ENCODE data around the gene NDUFA11.

DNA sequence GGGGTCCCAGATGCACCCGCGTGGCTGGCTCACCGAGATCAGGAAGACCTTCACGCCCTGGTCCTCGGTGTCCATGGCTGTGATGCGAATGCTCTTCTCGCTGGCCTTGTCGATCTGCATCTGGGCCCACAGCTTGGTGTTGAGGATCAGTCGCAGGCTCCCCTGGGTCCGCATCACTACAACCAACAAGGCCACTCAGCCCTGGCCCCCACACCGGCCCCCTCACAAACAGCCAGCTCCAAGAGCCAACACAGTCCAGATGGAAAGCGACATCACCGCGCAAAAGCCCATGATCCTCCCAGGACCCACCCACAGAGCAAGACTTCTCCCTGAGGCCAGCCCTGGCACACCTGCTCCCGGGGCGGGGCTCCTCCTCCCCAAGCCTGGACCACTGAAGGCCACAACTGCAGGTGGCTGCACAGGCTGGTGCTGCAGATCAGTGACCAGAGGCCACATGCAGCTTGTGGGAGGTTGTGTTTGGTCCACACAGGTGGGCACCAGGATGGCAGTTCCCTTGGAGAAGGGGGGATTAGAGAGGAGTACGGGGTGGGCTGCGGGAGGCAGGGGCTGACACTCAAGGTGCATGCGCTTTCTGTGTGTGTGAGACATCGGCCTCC, 15.0 kb upstream of the NDUFA11 start:
- TF ChIP-seq CTCF (IDR thresholded peaks at IDR 0.05) (no peak), EZH2 (IDR thresholded peaks at IDR 0.05; ENCODE audit: borderline replicate concordance, insufficient read depth, low read depth, low read length, poor library complexity, severe bottlenecking) (no peak)

Measured in B cell (primary cell).